ENCODE results near the gene SDF2.

DNA sequence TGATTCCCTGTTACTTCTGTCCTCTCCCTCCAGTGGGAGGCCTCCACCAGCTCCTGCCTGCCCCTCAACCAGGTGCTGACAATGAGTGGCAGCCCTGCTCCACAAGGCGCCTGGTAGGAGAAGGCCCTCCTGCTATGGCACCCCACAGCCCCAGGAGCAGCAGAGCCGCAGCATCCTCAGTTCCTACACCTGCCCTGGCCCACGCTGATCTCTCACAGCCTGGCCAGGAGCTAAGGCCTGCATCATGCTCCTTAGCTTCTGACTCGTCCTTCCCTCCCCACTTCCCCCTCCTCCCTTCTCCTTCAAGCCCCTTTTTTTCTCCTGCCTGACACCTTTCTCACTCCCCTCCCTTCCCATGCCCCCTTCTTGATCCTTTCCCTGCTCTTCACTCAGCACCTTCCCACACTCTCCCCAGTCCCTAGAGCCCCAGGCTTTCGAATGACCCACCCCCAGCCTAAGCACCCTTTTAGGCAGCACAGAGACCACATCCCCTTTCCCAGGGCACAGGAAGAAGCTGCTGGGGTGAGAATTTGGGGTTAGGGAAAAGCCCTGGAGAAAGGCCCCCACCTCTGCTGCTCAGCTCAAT, 43.5 kb upstream of the SDF2 start:
- TF ChIP-seq, protein P1, sequence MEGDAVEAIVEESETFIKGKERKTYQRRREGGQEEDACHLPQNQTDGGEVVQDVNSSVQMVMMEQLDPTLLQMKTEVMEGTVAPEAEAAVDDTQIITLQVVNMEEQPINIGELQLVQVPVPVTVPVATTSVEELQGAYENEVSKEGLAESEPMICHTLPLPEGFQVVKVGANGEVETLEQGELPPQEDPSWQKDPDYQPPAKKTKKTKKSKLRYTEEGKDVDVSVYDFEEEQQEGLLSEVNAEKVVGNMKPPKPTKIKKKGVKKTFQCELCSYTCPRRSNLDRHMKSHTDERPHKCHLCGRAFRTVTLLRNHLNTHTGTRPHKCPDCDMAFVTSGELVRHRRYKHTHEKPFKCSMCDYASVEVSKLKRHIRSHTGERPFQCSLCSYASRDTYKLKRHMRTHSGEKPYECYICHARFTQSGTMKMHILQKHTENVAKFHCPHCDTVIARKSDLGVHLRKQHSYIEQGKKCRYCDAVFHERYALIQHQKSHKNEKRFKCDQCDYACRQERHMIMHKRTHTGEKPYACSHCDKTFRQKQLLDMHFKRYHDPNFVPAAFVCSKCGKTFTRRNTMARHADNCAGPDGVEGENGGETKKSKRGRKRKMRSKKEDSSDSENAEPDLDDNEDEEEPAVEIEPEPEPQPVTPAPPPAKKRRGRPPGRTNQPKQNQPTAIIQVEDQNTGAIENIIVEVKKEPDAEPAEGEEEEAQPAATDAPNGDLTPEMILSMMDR (IDR thresholded peaks at IDR 0.05 in 8 of 11, conservative IDR thresholded peaks at IDR 0.05 in 3 of 11), result no peak
- TF ChIP-seq POLR2A (IDR thresholded peaks at IDR 0.05), result no peak
- TF ChIP-seq POLR2AphosphoS5 (IDR thresholded peaks at IDR 0.05), result peak in 2 of 3 donors; percentile 10 to 61
